GM12892 (cell line): ENCODE results near the gene DNM3.

ENCODE experiments used
- DNase-seq: peaks from one replicate; pipeline ENCODE4 v3.0.0; 2011; ENCODE audit not compliant: insufficient read length
- FAIRE-seq: peaks from 2 replicates; lab custom pipeline; 2011; peaks lifted over from hg19 to GRCh38; lab: Jason Lieb, UNC
- POLR2A ChIP-seq: IDR thresholded peaks from 2 replicates; pipeline ENCODE4 v1.6.1; 2011; ENCODE audit warnings: low read depth, low read length, control low read depth
- POLR2AphosphoS5 ChIP-seq: IDR thresholded peaks from 2 replicates; pipeline ENCODE4 v1.6.1; 2011; ENCODE audit warnings: low read depth, low read length, control low read depth
- TAF1 ChIP-seq: IDR thresholded peaks from 2 replicates; pipeline ENCODE4 v1.6.1; 2011; ENCODE audit warnings: low read depth, mild to moderate bottlenecking, control low read depth, low read length, borderline replicate concordance

The DNM3 gene

DNA sequence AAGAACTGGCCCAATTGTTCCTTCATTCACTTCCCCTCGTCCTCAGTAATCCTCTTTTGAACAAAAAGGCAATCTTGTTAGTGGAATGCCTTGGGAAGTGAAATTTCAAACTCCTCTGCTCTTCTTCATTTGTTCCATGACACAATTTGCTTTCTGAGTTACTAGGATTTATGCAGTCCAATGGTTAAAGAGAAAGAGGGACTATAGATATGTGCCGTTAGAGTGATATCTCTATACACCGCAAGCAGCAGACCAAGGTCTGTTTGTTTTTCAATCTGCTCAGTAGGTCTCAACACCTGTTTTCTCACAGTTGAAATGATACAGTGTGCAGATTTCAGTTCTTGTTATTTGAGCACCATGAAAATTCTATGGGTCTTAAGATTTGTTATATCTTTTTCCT lies 244.0 kb downstream of the DNM3 start:
- DNase-seq (no peak), FAIRE-seq (no peak)
- no peak for TF ChIP-seq POLR2A
- TF ChIP-seq POLR2AphosphoS5 = no peak
- TF ChIP-seq TAF1 = no peak

DNA sequence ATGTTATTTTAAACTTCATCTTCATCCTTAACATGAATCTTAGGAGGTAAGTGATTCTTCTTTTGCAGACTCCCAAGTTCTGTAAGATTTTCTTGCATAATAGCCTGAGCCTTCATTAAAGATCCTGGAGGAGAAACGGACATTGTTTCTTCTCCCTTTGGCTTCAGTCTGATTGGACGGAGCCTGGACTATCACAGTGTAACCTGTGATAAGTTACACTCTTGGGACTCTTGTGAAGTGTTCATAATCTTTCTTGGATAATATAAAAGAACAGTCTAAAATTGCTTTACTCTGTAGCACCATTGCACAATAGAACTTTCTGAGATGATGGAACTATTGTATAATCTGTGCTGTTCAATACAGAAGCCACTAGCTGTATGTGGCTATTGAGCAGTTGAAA lies 244.8 kb downstream of the DNM3 start:
- DNase-seq (no peak), FAIRE-seq (no peak)
- TF ChIP-seq POLR2AphosphoS5 (no peak), TAF1 (no peak), POLR2A (no peak)

DNA sequence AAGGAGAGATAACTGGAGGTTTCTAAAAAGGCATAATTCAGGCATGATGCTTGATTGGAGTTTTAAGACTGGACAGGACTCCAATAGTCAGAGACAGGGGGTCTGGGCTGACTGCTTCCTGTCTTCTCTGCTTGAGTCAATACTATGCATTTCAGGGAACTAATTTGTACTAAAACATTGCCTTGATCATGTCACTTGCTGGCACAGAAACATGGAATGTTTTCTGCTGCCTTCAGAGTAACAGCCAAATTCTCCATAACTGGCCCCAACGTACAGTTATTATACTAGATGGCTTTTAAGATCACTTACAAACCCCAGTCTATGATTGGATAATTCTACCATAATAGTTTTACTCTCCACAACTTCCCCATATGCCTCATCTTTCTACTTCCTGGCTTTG lies 247.0 kb downstream of the DNM3 start:
- DNase-seq (no peak), FAIRE-seq (no peak)
- TF ChIP-seq POLR2A = no peak
- TF ChIP-seq POLR2AphosphoS5 = no peak
- TF ChIP-seq TAF1 = no peak

DNA sequence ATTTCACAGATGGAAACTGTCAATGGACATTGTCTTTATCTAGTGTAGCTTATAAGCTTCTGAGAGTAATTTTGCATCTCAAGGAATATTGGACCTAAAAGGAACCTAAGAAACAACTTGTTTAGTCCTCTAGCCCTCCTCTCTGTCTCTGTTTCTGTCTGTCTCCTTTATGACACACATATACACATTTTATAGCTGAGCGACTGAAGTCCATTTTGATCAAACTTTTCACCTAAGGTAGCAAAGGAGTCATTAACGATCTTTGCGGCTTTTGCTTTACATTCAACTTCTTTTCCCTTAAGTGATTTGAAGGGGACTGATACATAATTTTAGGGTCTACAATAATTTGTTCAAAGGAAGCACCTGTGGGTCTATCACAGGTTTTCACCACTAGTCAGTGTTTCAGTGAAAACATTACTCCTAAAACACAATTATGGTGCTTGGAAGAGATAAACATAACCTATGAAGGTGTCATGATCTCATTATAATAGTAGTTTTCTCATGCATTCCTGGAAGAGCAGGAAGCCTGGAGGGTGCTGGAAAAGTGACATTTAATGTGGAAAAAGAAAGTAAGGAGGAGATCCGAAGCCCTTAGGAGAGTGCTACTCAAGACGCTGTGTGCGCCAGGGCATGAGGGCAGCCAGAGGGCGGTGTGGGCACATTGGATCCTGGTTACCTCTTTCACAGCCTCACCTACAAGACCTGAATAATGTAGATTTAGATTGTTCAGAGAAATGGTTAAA lies 248.6 kb downstream of the DNM3 start:
- DNase-seq (no peak), FAIRE-seq (no peak)
- TF ChIP-seq TAF1 (no peak), POLR2A (no peak), POLR2AphosphoS5 (no peak)

DNA sequence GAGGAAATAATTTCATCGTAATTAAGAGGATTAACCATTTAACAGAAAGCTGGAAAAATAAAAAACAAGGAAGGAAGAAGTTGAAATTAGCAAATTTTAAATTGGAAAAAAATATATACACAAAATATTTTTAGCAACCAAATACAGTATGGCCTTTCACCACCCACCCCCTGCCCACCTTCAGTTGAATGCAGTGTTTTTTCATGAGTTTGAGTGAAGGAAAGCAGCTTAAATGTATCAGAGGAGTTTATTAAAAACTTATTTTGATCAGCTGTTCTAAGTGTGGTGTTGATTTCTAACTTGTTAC lies 249.2 kb downstream of the DNM3 start:
- TF ChIP-seq TAF1 = no peak
- TF ChIP-seq POLR2AphosphoS5 = no peak
- TF ChIP-seq POLR2A = no peak
- DNase-seq (no peak), FAIRE-seq (no peak)

DNA sequence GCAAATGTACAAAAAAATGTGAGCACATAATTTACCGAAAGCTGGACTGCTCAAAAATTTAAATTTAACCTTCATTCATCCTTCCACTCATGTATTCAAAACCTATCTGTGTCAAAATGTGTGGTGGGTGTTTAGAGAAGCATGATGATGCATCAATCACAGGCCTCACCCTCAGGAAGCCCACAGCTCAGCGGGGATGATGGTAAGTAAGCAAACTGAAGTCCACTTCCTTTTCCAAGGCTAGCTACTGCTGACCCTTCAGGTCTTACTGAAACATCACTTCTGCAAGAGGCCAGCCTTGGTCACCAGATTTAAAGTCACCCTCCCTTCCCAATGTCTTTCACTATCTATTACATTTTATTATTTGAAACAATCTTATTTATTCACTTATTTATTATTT lies 254.5 kb downstream of the DNM3 start:
- FAIRE-seq = no peak
- TF ChIP-seq POLR2A = no peak
- no peak for TF ChIP-seq TAF1
- no peak for TF ChIP-seq POLR2AphosphoS5
- no peak for DNase-seq

DNA sequence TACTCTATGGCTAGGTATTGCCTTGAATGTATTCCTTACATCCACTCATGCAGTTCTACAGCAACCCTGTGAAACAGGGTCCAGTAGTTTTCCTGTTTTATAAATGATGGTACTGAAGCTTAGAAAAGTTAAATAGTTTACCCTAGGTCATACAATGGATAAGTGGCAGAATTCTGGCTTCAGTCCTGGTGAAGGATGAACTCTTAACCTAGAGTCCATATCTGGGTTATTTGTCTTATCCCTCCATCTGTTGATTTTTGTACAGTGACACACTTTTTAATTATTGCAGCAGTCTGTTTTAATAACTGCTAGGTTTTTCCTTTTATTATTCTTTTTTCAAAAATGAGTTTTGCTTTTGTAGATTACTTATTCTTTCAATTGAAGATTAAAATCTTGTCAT lies 263.9 kb downstream of the DNM3 start:
- DNase-seq = no peak
- FAIRE-seq = no peak
- TF ChIP-seq TAF1 (no peak), POLR2A (no peak), POLR2AphosphoS5 (no peak)

DNA sequence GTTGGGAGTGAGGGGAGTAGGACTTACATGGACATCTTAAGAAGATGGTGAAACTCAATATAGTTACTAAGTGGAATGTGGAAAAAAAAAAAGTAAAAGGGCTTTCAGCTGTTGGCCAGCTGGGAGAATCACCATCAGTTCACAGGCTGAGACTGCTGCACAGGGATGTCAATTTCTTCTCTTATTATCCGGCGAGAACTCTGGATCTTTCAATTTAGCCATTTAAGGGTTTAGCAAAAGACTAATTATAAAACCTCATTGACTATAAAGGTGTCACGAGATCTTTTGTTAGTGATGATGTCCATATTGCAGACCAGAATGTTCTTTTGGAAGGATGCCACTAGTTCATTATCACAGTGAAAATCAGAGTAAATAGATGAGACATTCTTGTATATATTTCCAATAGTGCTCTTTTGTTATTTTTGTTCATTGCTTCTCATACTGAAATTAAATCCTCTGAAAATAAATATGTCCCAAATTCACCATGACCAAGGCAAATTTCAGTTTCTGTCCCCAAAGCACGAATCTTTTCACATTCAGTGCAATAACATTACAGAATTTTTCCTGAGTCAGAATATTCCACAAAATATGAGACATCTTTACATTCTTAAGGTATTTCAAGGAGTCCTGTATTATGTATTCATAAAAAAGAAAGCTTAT lies 266.1 kb downstream of the DNM3 start:
- no peak for TF ChIP-seq POLR2A
- TF ChIP-seq POLR2AphosphoS5 = no peak
- TF ChIP-seq TAF1 = no peak
- no peak for DNase-seq
- no peak for FAIRE-seq

DNA sequence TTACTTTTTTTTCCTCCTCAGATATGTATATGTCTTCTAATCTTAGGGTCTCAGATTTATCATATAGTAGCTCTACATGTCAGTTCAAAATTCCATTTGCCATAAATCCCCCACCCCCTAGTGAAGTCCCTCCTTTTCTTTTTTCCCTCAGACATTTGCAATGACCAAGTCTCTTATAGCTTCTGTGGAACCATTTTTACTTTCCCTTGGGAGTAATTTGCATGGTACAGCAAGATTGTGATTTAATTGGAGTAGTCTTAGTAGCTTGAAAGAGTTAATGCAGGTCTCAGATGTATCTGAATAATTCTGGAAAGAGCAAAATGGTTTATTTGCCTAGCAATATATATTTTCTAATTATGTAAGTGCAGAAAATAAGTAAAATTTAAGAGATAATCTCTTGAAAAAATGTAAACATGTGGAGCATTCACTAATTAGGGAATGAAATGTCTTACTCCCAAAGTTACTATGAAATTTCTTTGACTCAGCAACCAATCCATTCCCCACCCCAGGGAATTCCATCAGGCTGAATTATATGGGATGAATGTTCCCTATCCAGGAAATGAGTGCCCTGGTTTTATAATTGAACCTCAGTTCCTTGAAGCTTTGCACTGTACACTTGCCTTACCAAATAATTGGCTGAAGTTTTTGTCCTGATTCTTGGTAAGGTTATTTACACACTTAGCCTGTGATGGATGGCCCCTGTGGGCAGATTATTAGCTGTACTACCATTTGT lies 267.0 kb downstream of the DNM3 start:
- no peak for FAIRE-seq
- TF ChIP-seq POLR2A (no peak), TAF1 (no peak), POLR2AphosphoS5 (no peak)
- no peak for DNase-seq

DNA sequence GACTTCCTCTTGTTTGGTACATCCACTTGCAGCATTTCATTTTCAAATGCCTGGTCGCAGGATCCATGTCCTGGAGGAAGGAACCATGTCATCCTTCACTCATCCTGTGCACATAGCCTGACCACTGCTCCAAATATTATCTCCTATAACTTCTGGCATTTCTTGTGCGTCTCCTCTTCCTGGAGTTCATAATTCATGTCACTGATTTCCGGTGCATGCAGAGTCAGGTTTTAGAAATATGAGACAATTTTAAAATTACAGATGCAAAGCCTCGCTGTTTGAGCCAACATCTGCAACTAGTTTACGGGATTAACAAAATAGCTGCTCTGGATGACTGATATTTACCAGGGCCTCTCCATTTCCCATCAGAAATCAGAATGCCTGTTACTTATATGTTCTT lies 268.1 kb downstream of the DNM3 start:
- FAIRE-seq (no peak), DNase-seq (no peak)
- TF ChIP-seq POLR2AphosphoS5 = no peak
- TF ChIP-seq POLR2A = no peak
- TF ChIP-seq TAF1 = no peak

DNA sequence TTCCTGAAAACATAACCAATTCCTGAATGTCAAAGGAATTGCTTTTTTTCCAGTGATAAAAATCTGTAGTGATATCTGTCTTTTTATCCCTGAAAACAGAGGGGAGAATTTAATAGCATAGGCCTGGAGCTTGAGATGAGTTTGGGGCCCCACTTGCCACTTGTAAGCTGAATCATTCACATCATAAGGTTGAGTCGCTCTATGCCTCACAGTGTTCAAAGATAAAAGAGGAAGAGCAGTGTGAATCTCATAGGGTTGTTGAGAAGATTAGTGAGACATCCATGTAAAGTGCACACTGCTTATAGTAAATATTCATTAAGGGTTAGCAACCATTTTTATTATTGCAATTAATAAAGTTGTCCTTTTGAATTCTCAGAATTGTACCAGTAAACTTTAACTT lies 271.3 kb downstream of the DNM3 start:
- FAIRE-seq = no peak
- DNase-seq = no peak
- no peak for TF ChIP-seq POLR2A
- no peak for TF ChIP-seq POLR2AphosphoS5
- no peak for TF ChIP-seq TAF1
